ENCODE data around the gene EFCAB11.

EFCAB11 gene

GRCh38 chr14:89805501-89805900 is 149.0 kb downstream of the EFCAB11 start:
- no peak for DNase-seq (ENCODE audit: low read depth in 1 of 2, low spot score in 1 of 2)
- no peak for TF ChIP-seq SPI1 (IDR thresholded peaks at IDR 0.05; ENCODE audit: borderline replicate concordance, low read depth)
- TF ChIP-seq, protein P1, sequence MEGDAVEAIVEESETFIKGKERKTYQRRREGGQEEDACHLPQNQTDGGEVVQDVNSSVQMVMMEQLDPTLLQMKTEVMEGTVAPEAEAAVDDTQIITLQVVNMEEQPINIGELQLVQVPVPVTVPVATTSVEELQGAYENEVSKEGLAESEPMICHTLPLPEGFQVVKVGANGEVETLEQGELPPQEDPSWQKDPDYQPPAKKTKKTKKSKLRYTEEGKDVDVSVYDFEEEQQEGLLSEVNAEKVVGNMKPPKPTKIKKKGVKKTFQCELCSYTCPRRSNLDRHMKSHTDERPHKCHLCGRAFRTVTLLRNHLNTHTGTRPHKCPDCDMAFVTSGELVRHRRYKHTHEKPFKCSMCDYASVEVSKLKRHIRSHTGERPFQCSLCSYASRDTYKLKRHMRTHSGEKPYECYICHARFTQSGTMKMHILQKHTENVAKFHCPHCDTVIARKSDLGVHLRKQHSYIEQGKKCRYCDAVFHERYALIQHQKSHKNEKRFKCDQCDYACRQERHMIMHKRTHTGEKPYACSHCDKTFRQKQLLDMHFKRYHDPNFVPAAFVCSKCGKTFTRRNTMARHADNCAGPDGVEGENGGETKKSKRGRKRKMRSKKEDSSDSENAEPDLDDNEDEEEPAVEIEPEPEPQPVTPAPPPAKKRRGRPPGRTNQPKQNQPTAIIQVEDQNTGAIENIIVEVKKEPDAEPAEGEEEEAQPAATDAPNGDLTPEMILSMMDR (IDR thresholded peaks at IDR 0.05; ENCODE audit: insufficient read depth, low read length) = no peak
- TF ChIP-seq GABPA (IDR thresholded peaks at IDR 0.05; ENCODE audit: low read depth) = no peak
- TF ChIP-seq REST (IDR thresholded peaks at IDR 0.05; ENCODE audit: insufficient replicate concordance, low read depth) = no peak
- no peak for TF ChIP-seq POLR2AphosphoS5 (IDR thresholded peaks at IDR 0.05; ENCODE audit: low read depth)
- H3K4me3 ChIP-seq (replicated peaks; ENCODE audit: insufficient read depth, low read length) = no peak overlapping the region
- H3K27me3 ChIP-seq (ENCODE audit: insufficient read depth, poor library complexity, severe bottlenecking) = no peaks in the 10 kb centered on the region
- no peak overlapping the region for H3K27ac ChIP-seq (replicated peaks)

GRCh38 chr14:89803542-89803941 is 151.0 kb downstream of the EFCAB11 start:
- no peak overlapping the region for H3K27ac ChIP-seq (replicated peaks)
- TF ChIP-seq SPI1 (IDR thresholded peaks at IDR 0.05; ENCODE audit: borderline replicate concordance, low read depth) (no peak), REST (IDR thresholded peaks at IDR 0.05; ENCODE audit: insufficient replicate concordance, low read depth) (no peak), GABPA (IDR thresholded peaks at IDR 0.05; ENCODE audit: low read depth) (no peak), POLR2AphosphoS5 (IDR thresholded peaks at IDR 0.05; ENCODE audit: low read depth) (no peak)
- TF ChIP-seq, protein P1 (IDR thresholded peaks at IDR 0.05; ENCODE audit: insufficient read depth, low read length) = no peak
- no peaks in the 10 kb centered on the region for H3K27me3 ChIP-seq (ENCODE audit: insufficient read depth, poor library complexity, severe bottlenecking)
- DNase-seq (ENCODE audit: low read depth in 1 of 2, low spot score in 1 of 2) = no peak
- H3K4me3 ChIP-seq (replicated peaks; ENCODE audit: insufficient read depth, low read length) = no peak overlapping the region

GRCh38 chr14:89801136-89801535 is 153.4 kb downstream of the EFCAB11 start:
- H3K27ac ChIP-seq (replicated peaks) = no peak overlapping the region
- TF ChIP-seq POLR2AphosphoS5 (IDR thresholded peaks at IDR 0.05; ENCODE audit: low read depth) (no peak), GABPA (IDR thresholded peaks at IDR 0.05; ENCODE audit: low read depth) (no peak), SPI1 (IDR thresholded peaks at IDR 0.05; ENCODE audit: borderline replicate concordance, low read depth) (no peak), REST (IDR thresholded peaks at IDR 0.05; ENCODE audit: insufficient replicate concordance, low read depth) (no peak)
- TF ChIP-seq, protein P1 (IDR thresholded peaks at IDR 0.05; ENCODE audit: insufficient read depth, low read length) = no peak
- no peak overlapping the region for H3K4me3 ChIP-seq (replicated peaks; ENCODE audit: insufficient read depth, low read length)
- H3K27me3 ChIP-seq (ENCODE audit: insufficient read depth, poor library complexity, severe bottlenecking) = no peaks in the 10 kb centered on the region
- DNase-seq (ENCODE audit: low read depth in 1 of 2, low spot score in 1 of 2) = no peak
